ENCODE data around the gene GPR137C. TPM values are rescaled to one million over a fixed set of nuclear protein-coding genes. Genes with fewer than 3 reads are reported as not detected.
A peak's percentile ranks its signal among the peaks of the same experiment; 100 is the strongest.

The GPR137C gene
- total RNA-seq, 1 experiment from 2014 or later, result 2.7 TPM

GRCh38 chr14:52602131-52602530 lies 49.5 kb downstream of the GPR137C start (continued):
- TF ChIP-seq IRF1 (CRISPR knock-in tag; IDR thresholded peaks at IDR 0.05), result no peak
- no peak for TF ChIP-seq TP53 (CRISPR knock-in tag; IDR thresholded peaks at IDR 0.05)
- no peak for TF ChIP-seq ZNF425 (CRISPR knock-in tag; conservative IDR thresholded peaks at IDR 0.05)
- no peak for TF ChIP-seq CBFB (CRISPR knock-in tag; IDR thresholded peaks at IDR 0.05; ENCODE audit: low read depth)
- no peak for TF ChIP-seq TEAD1 (CRISPR knock-in tag; IDR thresholded peaks at IDR 0.05)

GRCh38 chr14:52607061-52607460 lies 54.4 kb downstream of the GPR137C start:
- ATAC-seq (no peak), DNase-seq (ENCODE audit: low spot score) (no peak)
- peaks cover 18% of the 10 kb centered on the region for H3K9me3 Mint-ChIP-seq
- no peak for TF ChIP-seq PREB (CRISPR knock-in tag; IDR thresholded peaks at IDR 0.05; ENCODE audit: borderline replicate concordance)
- no peak overlapping the region for H3K27ac Mint-ChIP-seq
- peaks cover 10% of the 10 kb centered on the region for H3K36me3 Mint-ChIP-seq
- ChIA-PET CTCF (no interaction called here), POLR2A (interaction anchor here (0.6 kb wide), 1 partner anchor 30 kb away, joined by 3 read pairs; no protein-coding TSS in a partner anchor)
- no peak overlapping the region for H3K4me3 Mint-ChIP-seq
- H3K4me1 Mint-ChIP-seq, result peaks cover 5% of the 10 kb centered on the region
- H3K27me3 Mint-ChIP-seq (ENCODE audit: low read depth), result no peaks in the 10 kb centered on the region

- no peak overlapping the region for H3K27ac Mint-ChIP-seq
- ChIA-PET CTCF (interaction anchor here (0.6 kb wide), 1 partner anchor 175 kb away, joined by 3 read pairs; no protein-coding TSS in a partner anchor), POLR2A (no interaction called here)
- H3K27me3 Mint-ChIP-seq (ENCODE audit: low read depth), result no peaks in the 10 kb centered on the region
- H3K36me3 Mint-ChIP-seq, result peaks cover 7% of the 10 kb centered on the region
- ATAC-seq, result peak; percentile 74
- H3K4me1 Mint-ChIP-seq, result peaks cover 8% of the 10 kb centered on the region
- peak; percentile 17 for DNase-seq (ENCODE audit: low spot score)
- no peak overlapping the region for H3K4me3 Mint-ChIP-seq
- H3K9me3 Mint-ChIP-seq, result peaks cover 17% of the 10 kb centered on the region
- TF ChIP-seq ATF6 (CRISPR knock-in tag; IDR thresholded peaks at IDR 0.05), result no peak
- no peak for TF ChIP-seq JUN (CRISPR knock-in tag; IDR thresholded peaks at IDR 0.05)
- TF ChIP-seq ZNF263 (CRISPR knock-in tag; IDR thresholded peaks at IDR 0.05; ENCODE audit: low read depth), result no peak
- TF ChIP-seq IRF2 (CRISPR knock-in tag; IDR thresholded peaks at IDR 0.05; ENCODE audit: borderline replicate concordance, low read depth), result no peak
- no peak for TF ChIP-seq TEAD4 (CRISPR knock-in tag; IDR thresholded peaks at IDR 0.05)
- TF ChIP-seq MAX (CRISPR knock-in tag; IDR thresholded peaks at IDR 0.05), result no peak
Observed at GRCh38 chr14:52609445-52610044, 56.9 kb downstream of the GPR137C start.

- CTCF ChIA-PET, result no interaction called here
- POLR2A ChIA-PET, result no interaction called here
- Mint-ChIP-seq H3K4me1 (peaks cover 8% of the 10 kb centered on the region), H3K36me3 (peaks cover under 1% of the 10 kb centered on the region), H3K27ac (no peak overlapping the region), H3K4me3 (no peak overlapping the region), H3K27me3 (ENCODE audit: low read depth) (no peaks in the 10 kb centered on the region), H3K9me3 (peaks cover 11% of the 10 kb centered on the region)
- ATAC-seq (no peak), DNase-seq (ENCODE audit: low spot score) (no peak)
- TF ChIP-seq ELF4 (CRISPR knock-in tag; IDR thresholded peaks at IDR 0.05; ENCODE audit: low read depth) (no peak), ZNF281 (CRISPR knock-in tag; IDR thresholded peaks at IDR 0.05) (no peak), ZNF138 (CRISPR knock-in tag; conservative IDR thresholded peaks at IDR 0.05) (no peak), NR2C2 (CRISPR knock-in tag; IDR thresholded peaks at IDR 0.05) (no peak), ZNF671 (CRISPR knock-in tag; IDR thresholded peaks at IDR 0.05) (no peak), CDX4 (CRISPR knock-in tag; IDR thresholded peaks at IDR 0.05; ENCODE audit: borderline replicate concordance) (no peak), OVOL2 (CRISPR knock-in tag; IDR thresholded peaks at IDR 0.05; ENCODE audit: borderline replicate concordance) (no peak), CREB1 (CRISPR knock-in tag; IDR thresholded peaks at IDR 0.05) (no peak), ZNF423 (CRISPR knock-in tag; IDR thresholded peaks at IDR 0.05) (no peak), GABPB1 (CRISPR knock-in tag; IDR thresholded peaks at IDR 0.05) (no peak)
Observed at GRCh38 chr14:52610187-52610586, 57.6 kb downstream of the GPR137C start.
